Measurements from ENCODE around the gene NAP1L1. TPM values are rescaled to one million over a fixed set of nuclear protein-coding genes. Genes with fewer than 3 reads are reported as not detected.

NAP1L1 gene
- polyA plus RNA-seq (ENCODE audit: insufficient read length in 3 of 3): 1,000 to 10,000 TPM in 2 of 3 donors, 100 to 1,000 TPM in 1; 980 to 1,124 (median 1,026) TPM

- peak; percentile 89 to 93 (median 90) for DNase-seq (ENCODE audit: low read depth in 3 of 3, low spot score in 2 of 3)
These were observed at the start of gene NAP1L1 for GRCh38 chr12:76083904-76084862. TSS of gene NAP1L1 (minus strand) at chr12:76084685. CDS start at chr12:76074219, 10,466 bp downstream.

GRCh38 chr12:76127588-76127987 lies 43.1 kb upstream of the NAP1L1 start:
- DNase-seq (ENCODE audit: low read depth in 3 of 3, low spot score in 2 of 3): no peak

GRCh38 chr12:76124456-76124855 lies 40.0 kb upstream of the NAP1L1 start:
- no peak for DNase-seq (ENCODE audit: low read depth in 3 of 3, low spot score in 2 of 3)

- no peak for DNase-seq (ENCODE audit: low read depth in 3 of 3, low spot score in 2 of 3)
These were observed 39.1 kb upstream of the NAP1L1 start for GRCh38 chr12:76123259-76124212.

GRCh38 chr12:76119887-76120286 lies 35.4 kb upstream of the NAP1L1 start:
- DNase-seq (ENCODE audit: low read depth in 3 of 3, low spot score in 2 of 3): no peak

GRCh38 chr12:76117751-76118150 lies 33.3 kb upstream of the NAP1L1 start:
- DNase-seq (ENCODE audit: low read depth in 3 of 3, low spot score in 2 of 3): no peak

GRCh38 chr12:76117067-76117691 lies 32.7 kb upstream of the NAP1L1 start:
- no peak for DNase-seq (ENCODE audit: low read depth in 3 of 3, low spot score in 2 of 3)

- DNase-seq (ENCODE audit: low read depth in 3 of 3, low spot score in 2 of 3): no peak
These were observed 29.6 kb upstream of the NAP1L1 start for GRCh38 chr12:76113800-76114757.

- DNase-seq (ENCODE audit: low read depth in 3 of 3, low spot score in 2 of 3): no peak
These were observed 26.8 kb upstream of the NAP1L1 start for GRCh38 chr12:76111209-76111749.

- DNase-seq (ENCODE audit: low read depth in 3 of 3, low spot score in 2 of 3): no peak
These were observed 25.4 kb upstream of the NAP1L1 start for GRCh38 chr12:76109879-76110278.

GRCh38 chr12:76108356-76108755 lies 23.9 kb upstream of the NAP1L1 start:
- no peak for DNase-seq (ENCODE audit: low read depth in 3 of 3, low spot score in 2 of 3)

- no peak for DNase-seq (ENCODE audit: low read depth in 3 of 3, low spot score in 2 of 3)
These were observed 22.1 kb upstream of the NAP1L1 start for GRCh38 chr12:76106631-76107030.

GRCh38 chr12:76103958-76104357 lies 19.5 kb upstream of the NAP1L1 start:
- no peak for DNase-seq (ENCODE audit: low read depth in 3 of 3, low spot score in 2 of 3)

GRCh38 chr12:76101739-76102385 lies 17.4 kb upstream of the NAP1L1 start:
- DNase-seq (ENCODE audit: low read depth in 3 of 3, low spot score in 2 of 3): no peak

- no peak for DNase-seq (ENCODE audit: low read depth in 3 of 3, low spot score in 2 of 3)
These were observed 11.7 kb upstream of the NAP1L1 start for GRCh38 chr12:76096079-76096646.

GRCh38 chr12:76094754-76095153 lies 10.3 kb upstream of the NAP1L1 start:
- DNase-seq (ENCODE audit: low read depth in 3 of 3, low spot score in 2 of 3): no peak

- no peak for DNase-seq (ENCODE audit: low read depth in 3 of 3, low spot score in 2 of 3)
These were observed 6.8 kb upstream of the NAP1L1 start for GRCh38 chr12:76091246-76091754.

GRCh38 chr12:76085520-76085868 lies 1.0 kb upstream of the NAP1L1 start:
- no peak for DNase-seq (ENCODE audit: low read depth in 3 of 3, low spot score in 2 of 3)
